Uterus (tissue), 4 donors: ENCODE data around the gene GIMAP8. TPM values are rescaled to one million over a fixed set of nuclear protein-coding genes. Genes with fewer than 3 reads are reported as not detected.

ENCODE experiments used
- DNase-seq, 2 donors: peaks; one replicate each; pipeline ENCODE4 v3.0.0-alpha.2; 2019 to 2020
- H3K27ac ChIP-seq, 2 donors: fragments of 200-600 bp; sonication (generic); 1 replicate in 1 of 2; 2 replicates in 1 of 2; pipeline ENCODE4 v1.5.1; 2016 to 2018
- H3K27me3 ChIP-seq, 2 donors: fragments of 200-600 bp; sonication (generic); one replicate each; pipeline ENCODE4 v1.5.1; 2018 to 2019; ENCODE audit warnings: control low read depth in 1 of 2
- H3K36me3 ChIP-seq, 2 donors: fragments of 200-600 bp; sonication (generic); one replicate each; pipeline ENCODE4 v1.5.1; 2019; ENCODE audit warnings: control low read depth in 1 of 2
- H3K4me1 ChIP-seq, 2 donors: fragments of 200-600 bp; sonication (generic); one replicate each; pipeline ENCODE4 v1.5.1; 2018 to 2019; ENCODE audit warnings: control low read depth in 1 of 2
- H3K4me3 ChIP-seq, 2 donors: fragments of 200-600 bp; sonication (generic); 1 replicate in 1 of 2; 2 replicates in 1 of 2; pipeline ENCODE4 v1.5.1; 2018 to 2019; ENCODE audit warnings: mild to moderate bottlenecking in 1 of 2
- H3K9me3 ChIP-seq, 2 donors: fragments of 200-600 bp; sonication (generic); one replicate each; pipeline ENCODE4 v1.5.1; 2019; ENCODE audit warnings: control low read depth in 1 of 2
- POLR2A ChIP-seq, 2 donors: fragments of 450-650 bp; IDR thresholded peaks; one replicate each; pipeline ENCODE4 v1.6.1; 2016; ENCODE audit warnings: antibody characterized with exemption in 2 of 2, mild to moderate bottlenecking in 1 of 2, moderate library complexity in 1 of 2
- intact Hi-C: fragments of 100-400 bp; cut with DNase I; formaldehyde crosslinking; loops from one replicate; pipeline ENCODE4 v1.15.1; 2023; ENCODE audit warnings: low total_unique reads
- total RNA-seq, 4 donors: library from RNA; depleted of rRNA in 3 of 4; stranded (reverse); fragments of >200 nt in 3 of 4; gene quantifications; one replicate each; pipeline versions ENCODE4 v1.1.0 to v1.2.4, GENCODE V29; 2014 to 2023
- TF ChIP-seq, protein P1 (sequence below), 4 experiments: fragments of 200-600 bp in 2 of 4; fragments of 450-650 bp in 2 of 4; sonication (generic) in 2 of 4; IDR thresholded peaks; one replicate each; pipeline ENCODE4 v1.5.1; 2016 to 2019; ENCODE audit warnings: antibody characterized with exemption in 4 of 4, mild to moderate bottlenecking in 2 of 4, moderate library complexity in 1 of 4
- donor health status: DM: yes; HTN: yes; CAD: no.

The GIMAP8 gene
- total RNA-seq, 4 donors from 2014 or later: 16.7 to 47.7 (median 25.6) TPM

DNA sequence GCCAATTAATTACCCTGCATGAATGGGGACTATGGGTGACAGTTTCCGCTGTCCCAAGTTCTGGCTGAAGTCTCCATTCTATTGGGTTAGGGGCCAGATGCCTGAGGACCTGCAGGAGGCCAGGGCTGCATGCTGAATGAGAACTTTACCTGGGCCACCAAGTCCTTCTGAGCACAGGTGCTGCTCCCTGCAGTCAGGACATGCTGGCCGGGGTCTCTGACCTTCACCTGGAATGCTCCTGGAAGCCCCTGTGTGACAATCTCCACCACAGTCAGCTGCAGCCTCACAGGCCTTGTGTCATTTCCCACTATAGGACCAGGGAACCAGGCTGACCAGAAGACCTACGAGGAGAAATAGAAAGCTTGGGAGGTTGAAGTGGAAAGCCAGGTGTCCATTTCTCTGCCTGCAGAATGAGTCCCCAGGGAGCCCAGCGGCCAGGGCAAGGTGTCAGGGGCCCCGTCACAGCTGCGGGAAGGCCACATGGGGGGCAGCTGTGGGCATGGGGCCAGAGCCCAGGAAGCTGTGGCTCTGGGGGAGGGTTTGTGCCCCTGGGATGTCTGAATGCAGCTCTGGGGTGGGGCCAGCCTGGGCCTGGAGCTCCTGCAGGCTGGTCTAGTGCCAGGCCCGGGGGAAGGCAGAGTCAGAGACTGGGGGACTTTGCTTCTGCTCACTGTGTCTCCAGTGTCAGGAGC is 5.6 kb upstream of the GIMAP8 start:
- Histone ChIP-seq H3K27me3 (no peaks in the 10 kb centered on the region), H3K36me3 (no peaks in the 10 kb centered on the region), H3K4me3 (no peak overlapping the region), H3K9me3 (peaks cover 0 to 5% of the 10 kb centered on the region in 2 donors), H3K4me1 (no peaks in the 10 kb centered on the region), H3K27ac (no peak overlapping the region)
- intact Hi-C loops: no loop called here
- no peak for DNase-seq
- TF ChIP-seq POLR2A (IDR thresholded peaks at IDR 0.05): no peak
- TF ChIP-seq, protein P1, sequence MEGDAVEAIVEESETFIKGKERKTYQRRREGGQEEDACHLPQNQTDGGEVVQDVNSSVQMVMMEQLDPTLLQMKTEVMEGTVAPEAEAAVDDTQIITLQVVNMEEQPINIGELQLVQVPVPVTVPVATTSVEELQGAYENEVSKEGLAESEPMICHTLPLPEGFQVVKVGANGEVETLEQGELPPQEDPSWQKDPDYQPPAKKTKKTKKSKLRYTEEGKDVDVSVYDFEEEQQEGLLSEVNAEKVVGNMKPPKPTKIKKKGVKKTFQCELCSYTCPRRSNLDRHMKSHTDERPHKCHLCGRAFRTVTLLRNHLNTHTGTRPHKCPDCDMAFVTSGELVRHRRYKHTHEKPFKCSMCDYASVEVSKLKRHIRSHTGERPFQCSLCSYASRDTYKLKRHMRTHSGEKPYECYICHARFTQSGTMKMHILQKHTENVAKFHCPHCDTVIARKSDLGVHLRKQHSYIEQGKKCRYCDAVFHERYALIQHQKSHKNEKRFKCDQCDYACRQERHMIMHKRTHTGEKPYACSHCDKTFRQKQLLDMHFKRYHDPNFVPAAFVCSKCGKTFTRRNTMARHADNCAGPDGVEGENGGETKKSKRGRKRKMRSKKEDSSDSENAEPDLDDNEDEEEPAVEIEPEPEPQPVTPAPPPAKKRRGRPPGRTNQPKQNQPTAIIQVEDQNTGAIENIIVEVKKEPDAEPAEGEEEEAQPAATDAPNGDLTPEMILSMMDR (IDR thresholded peaks at IDR 0.05): no peak

DNA sequence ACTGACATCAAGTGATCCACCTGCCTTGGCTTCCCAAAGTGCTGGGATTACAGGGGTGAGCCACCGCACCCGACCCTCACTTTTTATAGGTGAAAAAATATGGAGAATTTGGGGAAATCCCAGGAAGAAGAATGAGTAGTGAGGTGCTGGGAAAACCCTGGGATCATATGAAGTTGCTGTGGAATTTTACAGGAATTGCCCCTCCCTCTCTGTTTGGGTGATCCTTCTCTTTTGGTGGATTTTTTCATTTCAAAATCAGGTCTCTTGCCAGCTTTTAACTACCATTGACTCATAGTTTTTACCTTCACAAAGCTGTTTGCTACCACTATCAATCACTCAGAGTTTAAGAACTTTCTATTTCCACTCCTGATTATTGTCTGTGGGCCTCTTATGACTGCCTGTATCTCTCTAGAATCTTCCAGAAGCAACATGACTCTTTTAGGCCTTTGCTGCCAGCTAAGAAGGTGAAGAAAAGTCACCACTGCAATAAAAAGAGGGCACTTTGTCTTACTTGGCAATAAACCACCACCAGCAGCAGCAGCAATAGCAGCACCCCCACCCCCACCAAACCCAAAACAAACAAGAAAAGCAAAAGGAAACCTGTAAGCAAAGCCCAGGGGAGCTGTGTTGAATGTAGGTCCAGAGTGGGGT is 4.0 kb upstream of the GIMAP8 start:
- intact Hi-C loops: no loop called here
- H3K36me3 ChIP-seq: no peaks in the 10 kb centered on the region
- H3K4me1 ChIP-seq: no peaks in the 10 kb centered on the region
- TF ChIP-seq, protein P1 (IDR thresholded peaks at IDR 0.05): no peak
- no peak for TF ChIP-seq POLR2A (IDR thresholded peaks at IDR 0.05)
- no peak for DNase-seq
- H3K27ac ChIP-seq: peak overlapping the region; percentile 26 to 32
- H3K27me3 ChIP-seq: no peaks in the 10 kb centered on the region
- H3K4me3 ChIP-seq: no peak overlapping the region
- peaks cover 0 to 5% of the 10 kb centered on the region in 2 donors for H3K9me3 ChIP-seq

DNA sequence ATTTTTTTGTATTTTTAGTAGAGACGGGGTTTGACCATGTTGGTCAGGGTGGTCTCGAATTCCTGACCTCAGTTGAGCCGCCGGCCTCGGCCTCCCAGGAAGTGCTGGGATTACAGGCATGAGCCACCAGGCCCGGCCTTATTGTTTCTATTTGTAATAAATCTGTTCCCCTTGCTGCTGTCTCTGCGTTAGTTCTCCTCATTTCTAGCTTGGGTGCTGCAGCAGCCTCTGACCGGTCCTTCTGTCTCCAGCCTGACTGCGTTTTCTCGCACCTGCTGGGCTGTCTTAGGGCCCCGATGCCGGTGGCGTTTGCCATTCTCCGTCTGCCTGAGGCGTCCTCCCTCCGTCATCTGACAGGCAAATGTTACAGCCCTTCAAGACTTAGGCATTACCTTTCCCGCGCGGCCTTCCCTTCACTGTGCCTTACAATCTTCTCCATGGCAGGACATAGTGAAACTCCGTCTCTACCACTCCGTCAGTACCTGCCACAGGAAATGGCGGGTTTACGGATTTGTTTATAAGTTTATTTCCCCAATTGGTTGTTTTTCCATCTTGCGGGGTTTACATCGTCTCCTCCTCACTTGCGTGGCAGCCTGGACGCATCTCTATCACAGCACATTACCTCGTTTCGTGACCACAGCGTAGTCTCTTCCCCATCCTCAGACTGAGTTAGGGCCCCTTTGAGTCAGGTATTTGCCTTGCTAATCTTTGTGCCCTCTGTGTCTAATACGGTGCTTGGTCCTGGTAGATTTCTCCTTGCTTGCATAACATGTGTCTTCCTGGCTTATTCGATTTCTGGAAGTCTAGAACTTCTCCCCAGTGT is 2.3 kb upstream of the GIMAP8 start:
- Histone ChIP-seq H3K4me1 (no peaks in the 10 kb centered on the region), H3K27me3 (no peaks in the 10 kb centered on the region), H3K4me3 (no peak overlapping the region), H3K36me3 (no peaks in the 10 kb centered on the region), H3K27ac (peak overlapping the region in 1 of 2 donors; percentile 72), H3K9me3 (no peaks in the 10 kb centered on the region)
- intact Hi-C loops: no loop called here
- DNase-seq: no peak
- TF ChIP-seq POLR2A (IDR thresholded peaks at IDR 0.05): no peak
- TF ChIP-seq, protein P1 (IDR thresholded peaks at IDR 0.05): no peak

DNA sequence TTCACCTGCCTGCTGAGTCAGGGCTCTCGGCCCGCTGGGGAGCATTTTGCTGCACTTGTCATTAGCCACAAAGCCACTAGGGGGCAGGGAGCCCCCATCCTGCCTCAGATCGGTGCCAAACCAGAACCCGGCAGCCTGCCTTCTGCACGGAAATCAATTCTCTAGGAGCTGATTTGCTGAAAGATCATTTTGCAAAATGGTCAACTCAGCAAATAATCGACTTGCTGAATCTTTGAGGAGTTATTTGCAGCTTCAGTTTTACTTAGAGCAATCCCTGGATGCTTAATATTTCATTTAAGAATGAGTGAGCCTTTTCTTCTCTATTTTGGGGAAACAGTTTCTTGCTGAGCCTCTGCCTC is 1.7 kb upstream of the GIMAP8 start:
- intact Hi-C loops: no loop called here
- DNase-seq: peak; percentile 56 to 61
- H3K27me3 ChIP-seq: no peaks in the 10 kb centered on the region

More for the DNA sequence above, 1.7 kb upstream of the GIMAP8 start:
- Histone ChIP-seq H3K4me1 (no peaks in the 10 kb centered on the region), H3K27ac (peak overlapping the region in 1 of 2 donors; percentile 72), H3K4me3 (no peak overlapping the region), H3K36me3 (no peaks in the 10 kb centered on the region), H3K9me3 (no peaks in the 10 kb centered on the region)
- no peak for TF ChIP-seq POLR2A (IDR thresholded peaks at IDR 0.05)
- TF ChIP-seq, protein P1 (IDR thresholded peaks at IDR 0.05): peak; percentile 66 to 83 (median 72)
